DOHH2 (cell line): ENCODE data around the gene OARD1.

Source experiments
- H3F3A ChIP-seq: fragments of 200-600 bp; sonication (generic), shearing (Covaris generic); 2 replicates; pipeline ENCODE4 v1.6.0; 2016; ENCODE audit warnings: antibody characterized with exemption, mild to moderate bottlenecking; ENCODE audit not compliant: control insufficient read depth, insufficient read depth
- H3K27ac ChIP-seq: fragments of 200-600 bp; sonication (generic); 2 replicates; pipeline ENCODE4 v1.5.1; 2014; ENCODE audit warnings: low read depth, mild to moderate bottlenecking, low read length, moderate library complexity
- H3K27me3 ChIP-seq: fragments of 200-600 bp; sonication (generic); 2 replicates; pipeline ENCODE4 v1.6.1; 2014; ENCODE audit warnings: mild to moderate bottlenecking, low read length, mixed read lengths; ENCODE audit not compliant: control insufficient read depth
- H3K36me3 ChIP-seq: fragments of 200-600 bp; sonication (generic); 2 replicates; pipeline ENCODE4 v1.6.1; 2014; ENCODE audit warnings: mild to moderate bottlenecking, low read length, moderate library complexity, mixed read lengths; ENCODE audit not compliant: control insufficient read depth
- H3K4me1 ChIP-seq: fragments of 200-600 bp; sonication (generic); 2 replicates; pipeline ENCODE4 v1.6.1; 2014; ENCODE audit warnings: mild to moderate bottlenecking, low read length, mixed read lengths; ENCODE audit not compliant: control insufficient read depth
- H3K4me2 ChIP-seq: fragments of 200-600 bp; sonication (generic); 2 replicates; pipeline ENCODE4 v1.6.0; 2014; ENCODE audit warnings: mild to moderate bottlenecking, low read length, moderate library complexity
- H3K4me3 ChIP-seq: fragments of 200-600 bp; sonication (generic); 2 replicates; pipeline ENCODE4 v1.5.1; 2014; ENCODE audit warnings: mild to moderate bottlenecking, low read length, mixed read lengths
- H3K79me2 ChIP-seq: fragments of 200-600 bp; sonication (generic); 2 replicates; pipeline ENCODE4 v1.6.1; 2014; ENCODE audit warnings: mild to moderate bottlenecking, low read length, mixed read lengths; ENCODE audit not compliant: control insufficient read depth
- H3K9me2 ChIP-seq: fragments of 200-600 bp; sonication (generic); replicated peaks from 2 replicates; pipeline ENCODE4 v1.6.1; 2014; ENCODE audit warnings: mild to moderate bottlenecking, low read length, mixed read lengths; ENCODE audit not compliant: control insufficient read depth
- H3K9me3 ChIP-seq: fragments of 200-600 bp; sonication (generic); 2 replicates; pipeline ENCODE4 v1.6.1; 2014; ENCODE audit warnings: antibody characterized with exemption, low read length, mixed read lengths; ENCODE audit not compliant: control insufficient read depth, insufficient read depth
- H4K20me1 ChIP-seq: fragments of 200-600 bp; sonication (generic); 2 replicates; pipeline ENCODE4 v1.6.0; 2014; ENCODE audit warnings: low read depth, mild to moderate bottlenecking, antibody characterized with exemption, low read length, moderate library complexity; ENCODE audit not compliant: control insufficient read depth, insufficient read depth
- CTCF ChIP-seq: fragments of 200-600 bp; sonication (generic); IDR thresholded peaks from one replicate; pipeline ENCODE4 v1.5.1; 2014; ENCODE audit warnings: antibody characterized with exemption, mild to moderate bottlenecking, low read depth, low read length; ENCODE audit not compliant: poor library complexity, severe bottlenecking
- EZH2phosphoT487 ChIP-seq: fragments of 200-600 bp; sonication (generic); IDR thresholded peaks from 2 replicates; pipeline ENCODE4 v1.6.1; 2017; ENCODE audit warnings: borderline replicate concordance, mild to moderate bottlenecking, antibody characterized with exemption, low read length, moderate library complexity, mixed read lengths

Gene OARD1

GRCh38 chr6:41061196-41061726, 10.9 kb downstream of the OARD1 start:
- Histone ChIP-seq H3K4me3 (no peak overlapping the region), H3K9me2 (no peaks in the 10 kb centered on the region), H3K4me1 (no peaks in the 10 kb centered on the region), H3K27ac (no peak overlapping the region), H3K27me3 (no peaks in the 10 kb centered on the region), H3K4me2 (no peak overlapping the region), H3K36me3 (peaks cover 25% of the 10 kb centered on the region), H4K20me1 (no peaks in the 10 kb centered on the region), H3K79me2 (no peaks in the 10 kb centered on the region), H3F3A (no peaks in the 10 kb centered on the region), H3K9me3 (no peaks in the 10 kb centered on the region)
- no peak for TF ChIP-seq EZH2phosphoT487
- TF ChIP-seq CTCF = no peak

GRCh38 chr6:41059556-41059955, 12.6 kb downstream of the OARD1 start:
- H4K20me1 ChIP-seq = no peaks in the 10 kb centered on the region

GRCh38 chr6:41058783-41059181, 13.4 kb downstream of the OARD1 start:
- Histone ChIP-seq H3K9me2 (no peaks in the 10 kb centered on the region), H3K9me3 (no peaks in the 10 kb centered on the region), H3K27me3 (no peaks in the 10 kb centered on the region), H3K79me2 (no peaks in the 10 kb centered on the region), H3K4me2 (no peak overlapping the region), H3K27ac (no peak overlapping the region), H3K4me1 (peaks cover 14% of the 10 kb centered on the region), H3F3A (no peaks in the 10 kb centered on the region), H4K20me1 (no peaks in the 10 kb centered on the region), H3K4me3 (no peak overlapping the region), H3K36me3 (peaks cover under 1% of the 10 kb centered on the region)
- TF ChIP-seq CTCF (no peak), EZH2phosphoT487 (no peak)

More at GRCh38 chr6:41059556-41059955, 12.6 kb downstream of the OARD1 start:
- no peak overlapping the region for H3K4me3 ChIP-seq
- no peaks in the 10 kb centered on the region for H3K9me3 ChIP-seq
- TF ChIP-seq EZH2phosphoT487 (no peak), CTCF (no peak)
- no peaks in the 10 kb centered on the region for H3K27me3 ChIP-seq
- no peaks in the 10 kb centered on the region for H3K9me2 ChIP-seq
- peaks cover 8% of the 10 kb centered on the region for H3K36me3 ChIP-seq
- no peaks in the 10 kb centered on the region for H3F3A ChIP-seq
- H3K4me2 ChIP-seq = no peak overlapping the region
- H3K79me2 ChIP-seq = no peaks in the 10 kb centered on the region
- no peak overlapping the region for H3K27ac ChIP-seq
- H3K4me1 ChIP-seq = peaks cover 14% of the 10 kb centered on the region
